Thymus (tissue), 11 donors: ENCODE measurements around the gene TBATA. TPM values are rescaled to one million over a fixed set of nuclear protein-coding genes. Genes with fewer than 3 reads are reported as not detected.
A peak's percentile ranks its signal among the peaks of the same experiment; 100 is the strongest.

ENCODE experiments used
- DNase-seq, 9 donors: peaks; one replicate each; pipeline ENCODE4 v3.0.0-alpha.2; 2013; ENCODE audit warnings: low spot score in 9 of 9, low read depth in 6 of 9, missing footprints in 1 of 9
- H3K27ac ChIP-seq, 2 donors: one replicate each; pipeline ENCODE4 v1.5.1; 2013; ENCODE audit warnings: control low read depth in 1 of 2, low read depth in 1 of 2, low read length in 1 of 2, mild to moderate bottlenecking in 1 of 2, moderate library complexity in 1 of 2
- H3K27me3 ChIP-seq, 2 donors: one replicate each; pipeline ENCODE4 v1.5.1; 2013; ENCODE audit warnings: low read length in 1 of 2; ENCODE audit not compliant: control insufficient read depth in 2 of 2, insufficient read depth in 1 of 2
- H3K36me3 ChIP-seq, 2 donors: one replicate each; pipeline ENCODE4 v1.5.1; 2013; ENCODE audit warnings: low read length in 1 of 2, mild to moderate bottlenecking in 1 of 2, moderate library complexity in 1 of 2; ENCODE audit not compliant: control insufficient read depth in 2 of 2, insufficient read depth in 2 of 2
- H3K4me1 ChIP-seq, 2 donors: one replicate each; pipeline ENCODE4 v1.5.1; 2013; ENCODE audit warnings: low read length in 2 of 2; ENCODE audit not compliant: control insufficient read depth in 2 of 2, insufficient read depth in 2 of 2
- H3K4me3 ChIP-seq, 2 donors: one replicate each; pipeline ENCODE4 v1.5.1; 2013; ENCODE audit warnings: low read length in 2 of 2, control low read depth in 1 of 2, mild to moderate bottlenecking in 1 of 2
- H3K9me3 ChIP-seq, 2 donors: one replicate each; pipeline ENCODE4 v1.5.1; 2013; ENCODE audit warnings: low read length in 1 of 2, mild to moderate bottlenecking in 1 of 2; ENCODE audit not compliant: control insufficient read depth in 2 of 2, insufficient read depth in 1 of 2
- WGBS: extraction: QIAGEN DNeasy Blood & Tissue Kit; methylation state at CpG from one replicate; pipeline ENCODE4 v1.1.7; 2013; 5-methylcytosine and 5-hydroxymethylcytosine counted together
- polyA plus RNA-seq: library from polyadenylated mRNA; stranded (reverse); fragments of 200-250 nt; gene quantifications from one replicate; pipeline ENCODE4 v1.2.3, GENCODE V29; 2013
- total RNA-seq: library from RNA; stranded (reverse); fragments of 120-200 nt; gene quantifications from one replicate; pipeline ENCODE4 v1.2.4, GENCODE V29; 2013
- donor health status: healthy.

Gene TBATA
- total and polyA plus RNA-seq, 2 donors = 42.1 to 134 TPM

DNA sequence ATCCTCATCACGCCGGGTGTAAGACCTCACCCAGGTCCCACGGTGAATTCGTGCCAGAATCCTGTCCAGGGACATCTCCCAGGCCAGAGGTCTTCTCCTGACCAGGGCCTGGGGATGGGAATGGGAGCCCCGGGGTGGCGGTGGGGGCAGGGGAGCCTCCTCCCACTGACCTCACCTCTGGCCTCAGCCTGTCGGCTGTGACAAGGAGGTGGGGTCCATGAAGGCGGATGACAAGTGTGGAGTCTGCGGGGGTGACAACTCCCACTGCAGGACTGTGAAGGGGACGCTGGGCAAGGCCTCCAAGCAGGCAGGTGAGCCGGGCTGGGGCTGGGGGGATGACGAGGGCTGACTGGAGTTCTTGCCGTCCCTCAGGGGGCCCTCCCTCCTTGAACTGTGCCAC, 41.3 kb downstream of the TBATA start:
- H3K27ac ChIP-seq = no peak overlapping the region

DNA sequence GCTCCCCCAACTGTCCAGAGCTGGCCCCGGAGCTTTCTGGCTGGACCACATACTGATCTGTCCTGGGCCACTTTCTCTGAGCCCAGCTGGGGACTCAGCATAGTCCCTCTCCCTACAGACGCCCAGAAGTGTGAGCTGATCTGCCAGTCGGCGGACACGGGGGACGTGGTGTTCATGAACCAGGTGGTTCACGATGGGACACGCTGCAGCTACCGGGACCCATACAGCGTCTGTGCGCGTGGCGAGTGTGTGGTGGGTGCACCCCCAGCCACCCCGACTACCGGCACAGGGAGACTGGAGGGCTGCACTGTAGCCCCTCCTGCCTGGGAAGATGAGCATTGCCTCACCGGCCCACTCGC, 41.8 kb downstream of the TBATA start:
- no peaks in the 10 kb centered on the region for H3K9me3 ChIP-seq
- DNase-seq = no peak
- no peak overlapping the region for H3K27ac ChIP-seq
- no peak overlapping the region for H3K4me3 ChIP-seq
- no peaks in the 10 kb centered on the region for H3K27me3 ChIP-seq
- WGBS = 96% methylated on average over 17 of the region's 17 CpGs
- peaks cover 0 to 29% of the 10 kb centered on the region in 2 donors for H3K4me1 ChIP-seq
- H3K36me3 ChIP-seq = no peaks in the 10 kb centered on the region

More for the DNA sequence above, 41.3 kb downstream of the TBATA start:
- no peaks in the 10 kb centered on the region for H3K9me3 ChIP-seq
- no peaks in the 10 kb centered on the region for H3K27me3 ChIP-seq
- no peak overlapping the region for H3K4me3 ChIP-seq
- H3K4me1 ChIP-seq = peaks cover 0 to 29% of the 10 kb centered on the region in 2 donors
- no peaks in the 10 kb centered on the region for H3K36me3 ChIP-seq
- WGBS = 96% methylated on average over 13 of the region's 13 CpGs
- DNase-seq = no peak

DNA sequence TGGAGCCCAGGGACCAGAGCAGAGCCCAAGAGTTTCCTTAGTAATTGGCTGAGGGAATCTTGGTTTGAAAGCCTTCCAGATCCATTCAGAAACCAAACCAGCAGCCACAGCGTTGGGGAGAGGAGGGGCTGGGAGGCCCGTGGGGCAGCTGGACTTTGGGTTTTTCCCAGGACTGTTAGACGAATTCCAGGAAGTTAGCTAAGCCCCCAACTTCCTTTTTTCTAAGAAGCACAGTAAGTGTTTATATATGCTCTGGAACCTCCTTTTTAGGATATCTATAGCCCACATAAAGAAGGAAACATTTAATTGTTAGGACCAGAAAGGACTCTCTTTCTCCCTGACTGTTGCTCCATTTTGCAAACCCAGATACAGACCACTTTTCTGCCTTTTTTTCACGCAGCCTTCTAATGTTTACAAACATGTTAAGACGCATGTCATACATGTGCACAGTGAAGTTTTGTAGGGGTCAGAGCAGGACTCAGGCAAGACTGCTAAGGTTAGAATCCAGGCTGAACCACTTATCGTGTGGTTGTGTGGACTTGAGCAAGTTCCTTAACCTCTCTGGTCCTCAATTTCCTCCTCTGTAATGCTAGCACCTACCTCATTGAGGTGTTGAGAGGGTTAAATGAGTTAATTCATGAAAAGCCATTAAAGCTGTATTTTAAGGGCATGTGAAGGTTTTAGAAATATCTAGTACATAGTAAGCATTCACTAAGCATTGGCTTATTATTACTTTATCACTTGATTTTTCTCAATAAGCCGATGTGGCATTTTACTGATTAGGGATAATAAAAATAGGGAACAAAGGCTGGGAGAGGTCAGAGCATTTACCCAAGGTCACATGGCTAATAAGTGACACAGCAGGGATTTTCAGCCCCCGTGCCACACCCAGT, 42.4 kb downstream of the TBATA start:
- 47% methylated on average over 8 of the region's 8 CpGs for WGBS
- H3K27ac ChIP-seq = peak overlapping the region in 1 of 2 donors; percentile 69

DNA sequence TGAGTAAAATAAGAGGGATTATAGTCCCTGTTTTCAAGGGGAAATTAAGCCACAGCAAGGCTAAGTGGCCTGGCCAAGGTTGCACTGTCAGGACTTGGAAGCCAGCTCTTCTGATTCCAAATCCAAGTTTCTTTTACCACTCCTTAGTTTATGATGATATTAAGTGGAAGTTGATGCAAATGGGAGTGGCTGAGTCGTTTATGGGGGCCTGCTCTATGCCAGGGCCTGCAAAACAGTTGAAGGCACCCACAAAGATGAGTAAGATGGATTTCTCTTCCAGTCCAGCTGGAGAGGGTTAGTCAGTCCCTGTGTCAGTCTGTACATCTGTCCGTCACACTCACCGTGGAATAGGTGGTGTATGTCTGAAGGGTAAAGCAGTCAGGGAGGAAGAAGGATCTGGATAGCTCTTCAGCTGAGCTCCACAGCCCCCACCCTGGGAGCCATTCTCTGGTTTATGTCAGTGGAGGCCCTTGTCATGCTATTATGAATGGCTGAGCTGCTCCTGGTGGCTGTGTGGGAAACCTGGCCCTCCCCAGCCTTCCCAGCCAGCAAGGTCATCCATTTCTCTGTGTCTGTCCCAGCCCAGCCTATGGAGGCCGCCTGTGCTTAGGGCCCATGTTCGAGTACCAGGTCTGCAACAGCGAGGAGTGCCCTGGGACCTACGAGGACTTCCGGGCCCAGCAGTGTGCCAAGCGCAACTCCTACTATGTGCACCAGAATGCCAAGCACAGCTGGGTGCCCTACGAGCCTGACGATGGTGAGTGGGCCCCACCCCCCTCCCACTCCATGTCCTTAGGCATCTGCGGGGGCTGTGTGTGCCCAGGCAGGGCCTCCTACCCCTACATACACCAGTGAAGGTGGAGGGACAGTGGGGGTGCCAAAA, 44.5 kb downstream of the TBATA start:
- H3K9me3 ChIP-seq = no peaks in the 10 kb centered on the region
- DNase-seq = no peak
- H3K4me1 ChIP-seq = peaks cover 0 to 22% of the 10 kb centered on the region in 2 donors
- H3K27ac ChIP-seq = no peak overlapping the region
- WGBS = 95% methylated on average over 12 of the region's 12 CpGs
- no peaks in the 10 kb centered on the region for H3K36me3 ChIP-seq
- no peak overlapping the region for H3K4me3 ChIP-seq
- H3K27me3 ChIP-seq = no peaks in the 10 kb centered on the region

More for the DNA sequence above, 42.4 kb downstream of the TBATA start:
- peak in 1 of 9 donors; percentile 34 for DNase-seq
- Histone ChIP-seq H3K4me3 (no peak overlapping the region), H3K36me3 (no peaks in the 10 kb centered on the region), H3K9me3 (no peaks in the 10 kb centered on the region), H3K4me1 (peaks cover 0 to 29% of the 10 kb centered on the region in 2 donors), H3K27me3 (no peaks in the 10 kb centered on the region)

GRCh38 chr10:70738761-70739121, 46.4 kb downstream of the TBATA start:
- Histone ChIP-seq H3K4me3 (no peak overlapping the region), H3K9me3 (no peaks in the 10 kb centered on the region), H3K27me3 (no peaks in the 10 kb centered on the region), H3K4me1 (peaks cover 0 to 22% of the 10 kb centered on the region in 2 donors), H3K36me3 (no peaks in the 10 kb centered on the region), H3K27ac (no peak overlapping the region)
- no peak for DNase-seq
- 98% methylated on average over 12 of the region's 12 CpGs for WGBS

DNA sequence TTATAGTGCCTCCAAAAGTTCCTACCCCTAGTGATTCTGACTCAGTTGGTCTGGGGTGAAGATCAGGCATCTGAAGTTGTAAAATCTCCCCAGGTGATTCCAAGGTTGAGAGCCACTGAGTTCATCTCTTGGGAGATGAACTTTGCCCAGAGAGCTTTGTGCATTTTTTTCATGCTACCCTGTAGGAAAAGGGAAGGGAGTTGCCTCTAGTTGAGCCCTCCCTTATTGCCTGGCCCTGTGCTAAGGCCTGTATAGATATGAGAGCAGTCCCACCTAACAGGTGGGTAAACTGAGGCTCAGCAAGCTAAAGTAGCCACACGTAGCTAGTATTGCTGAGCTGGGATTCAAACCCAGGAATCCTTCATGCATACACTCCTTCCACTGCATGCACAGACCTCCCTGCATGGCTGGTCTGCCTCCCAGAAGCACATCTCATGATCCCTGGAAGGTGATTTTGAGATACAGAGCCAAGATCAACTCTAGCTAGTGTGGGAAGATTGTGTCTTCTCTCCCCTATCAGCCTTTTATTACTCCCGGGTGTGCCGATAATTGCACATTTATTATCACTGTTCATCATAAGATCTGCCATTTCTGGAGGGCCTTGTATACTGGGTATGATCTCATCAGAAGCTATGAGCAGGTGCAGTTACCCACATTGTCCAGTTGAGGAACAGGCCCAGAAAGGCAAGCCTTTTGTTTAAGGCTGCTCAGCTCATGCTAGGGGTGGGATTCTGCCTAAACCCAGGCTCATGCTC, 47.0 kb downstream of the TBATA start:
- H3K4me3 ChIP-seq = no peak overlapping the region
- 98% methylated on average over 3 of the region's 3 CpGs for WGBS
- peaks cover 0 to 17% of the 10 kb centered on the region in 2 donors for H3K4me1 ChIP-seq
- no peaks in the 10 kb centered on the region for H3K27me3 ChIP-seq
- H3K27ac ChIP-seq = no peak overlapping the region
- no peak for DNase-seq
- no peaks in the 10 kb centered on the region for H3K36me3 ChIP-seq
- H3K9me3 ChIP-seq = no peaks in the 10 kb centered on the region

DNA sequence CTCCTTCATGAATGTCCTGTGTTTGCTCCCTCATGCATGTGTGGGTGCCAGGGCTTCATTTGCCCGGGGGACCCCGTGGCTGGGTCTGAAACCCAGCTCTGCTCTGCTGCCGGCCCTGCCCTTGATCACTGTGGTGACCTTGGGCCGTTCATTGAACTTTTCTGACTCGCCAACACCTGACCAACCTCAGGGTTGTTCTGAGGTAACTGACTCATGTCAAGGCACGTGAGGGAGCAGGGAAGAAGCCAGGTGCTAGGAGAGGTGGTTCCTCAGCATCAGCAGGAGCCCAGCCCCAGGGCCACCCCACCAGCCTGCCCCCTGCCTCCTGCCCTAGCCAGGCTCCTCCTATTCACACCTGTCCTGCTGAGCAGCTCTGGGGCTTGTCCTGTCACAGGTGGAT, 47.9 kb downstream of the TBATA start:
- Histone ChIP-seq H3K36me3 (no peaks in the 10 kb centered on the region), H3K9me3 (no peaks in the 10 kb centered on the region), H3K4me1 (peaks cover 0 to 8% of the 10 kb centered on the region in 2 donors), H3K4me3 (no peak overlapping the region), H3K27me3 (no peaks in the 10 kb centered on the region), H3K27ac (no peak overlapping the region)
- DNase-seq = no peak
- 90% methylated on average over 6 of the region's 6 CpGs for WGBS

DNA sequence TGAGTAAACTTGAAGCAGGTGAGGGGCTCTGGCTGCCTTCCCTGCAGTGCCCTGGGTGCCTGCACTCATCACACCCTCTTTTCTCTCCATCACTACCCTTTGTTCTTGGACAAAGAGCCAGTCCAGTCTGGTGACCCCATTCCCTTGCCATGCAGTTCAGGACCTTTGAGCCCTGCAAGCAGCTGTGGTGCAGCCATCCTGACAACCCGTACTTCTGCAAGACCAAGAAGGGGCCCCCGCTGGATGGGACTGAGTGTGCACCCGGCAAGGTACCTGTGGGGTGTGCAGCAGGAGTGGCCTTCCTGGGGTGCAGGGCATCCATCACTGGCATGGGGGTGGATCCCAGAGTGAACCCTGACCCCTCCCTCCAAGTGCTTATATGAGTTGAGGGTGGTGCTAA, 48.7 kb downstream of the TBATA start:
- no peak for DNase-seq
- Histone ChIP-seq H3K27me3 (no peaks in the 10 kb centered on the region), H3K9me3 (no peaks in the 10 kb centered on the region), H3K4me1 (peaks cover 0 to 5% of the 10 kb centered on the region in 2 donors), H3K36me3 (no peaks in the 10 kb centered on the region), H3K27ac (no peak overlapping the region), H3K4me3 (no peak overlapping the region)
- 98% methylated on average over 3 of the region's 3 CpGs for WGBS
